DOHH2 (cell line): ENCODE results near the gene ANAPC13.

Source experiments
- H3F3A ChIP-seq: fragments of 200-600 bp; sonication (generic), shearing (Covaris generic); 2 replicates; pipeline ENCODE4 v1.6.0; 2016; ENCODE audit warnings: antibody characterized with exemption, mild to moderate bottlenecking; ENCODE audit not compliant: control insufficient read depth, insufficient read depth
- H3K27ac ChIP-seq: fragments of 200-600 bp; sonication (generic); 2 replicates; pipeline ENCODE4 v1.5.1; 2014; ENCODE audit warnings: low read depth, mild to moderate bottlenecking, low read length, moderate library complexity
- H3K27me3 ChIP-seq: fragments of 200-600 bp; sonication (generic); 2 replicates; pipeline ENCODE4 v1.6.1; 2014; ENCODE audit warnings: mild to moderate bottlenecking, low read length, mixed read lengths; ENCODE audit not compliant: control insufficient read depth
- H3K36me3 ChIP-seq: fragments of 200-600 bp; sonication (generic); 2 replicates; pipeline ENCODE4 v1.6.1; 2014; ENCODE audit warnings: mild to moderate bottlenecking, low read length, moderate library complexity, mixed read lengths; ENCODE audit not compliant: control insufficient read depth
- H3K4me1 ChIP-seq: fragments of 200-600 bp; sonication (generic); 2 replicates; pipeline ENCODE4 v1.6.1; 2014; ENCODE audit warnings: mild to moderate bottlenecking, low read length, mixed read lengths; ENCODE audit not compliant: control insufficient read depth
- H3K4me2 ChIP-seq: fragments of 200-600 bp; sonication (generic); 2 replicates; pipeline ENCODE4 v1.6.0; 2014; ENCODE audit warnings: mild to moderate bottlenecking, low read length, moderate library complexity
- H3K4me3 ChIP-seq: fragments of 200-600 bp; sonication (generic); 2 replicates; pipeline ENCODE4 v1.5.1; 2014; ENCODE audit warnings: mild to moderate bottlenecking, low read length, mixed read lengths
- H3K79me2 ChIP-seq: fragments of 200-600 bp; sonication (generic); 2 replicates; pipeline ENCODE4 v1.6.1; 2014; ENCODE audit warnings: mild to moderate bottlenecking, low read length, mixed read lengths; ENCODE audit not compliant: control insufficient read depth
- H3K9me2 ChIP-seq: fragments of 200-600 bp; sonication (generic); replicated peaks from 2 replicates; pipeline ENCODE4 v1.6.1; 2014; ENCODE audit warnings: mild to moderate bottlenecking, low read length, mixed read lengths; ENCODE audit not compliant: control insufficient read depth
- H3K9me3 ChIP-seq: fragments of 200-600 bp; sonication (generic); 2 replicates; pipeline ENCODE4 v1.6.1; 2014; ENCODE audit warnings: antibody characterized with exemption, low read length, mixed read lengths; ENCODE audit not compliant: control insufficient read depth, insufficient read depth
- H4K20me1 ChIP-seq: fragments of 200-600 bp; sonication (generic); 2 replicates; pipeline ENCODE4 v1.6.0; 2014; ENCODE audit warnings: low read depth, mild to moderate bottlenecking, antibody characterized with exemption, low read length, moderate library complexity; ENCODE audit not compliant: control insufficient read depth, insufficient read depth
- CTCF ChIP-seq: fragments of 200-600 bp; sonication (generic); IDR thresholded peaks from one replicate; pipeline ENCODE4 v1.5.1; 2014; ENCODE audit warnings: antibody characterized with exemption, mild to moderate bottlenecking, low read depth, low read length; ENCODE audit not compliant: poor library complexity, severe bottlenecking
- EZH2phosphoT487 ChIP-seq: fragments of 200-600 bp; sonication (generic); IDR thresholded peaks from 2 replicates; pipeline ENCODE4 v1.6.1; 2017; ENCODE audit warnings: borderline replicate concordance, mild to moderate bottlenecking, antibody characterized with exemption, low read length, moderate library complexity, mixed read lengths

ANAPC13 gene

GRCh38 chr3:134525293-134525692, 39.5 kb upstream of the ANAPC13 start:
- Histone ChIP-seq H3K27ac (no peak overlapping the region), H3K4me1 (no peaks in the 10 kb centered on the region), H3K9me2 (no peaks in the 10 kb centered on the region), H3K27me3 (no peaks in the 10 kb centered on the region), H3K79me2 (peaks cover 68% of the 10 kb centered on the region), H4K20me1 (no peaks in the 10 kb centered on the region), H3K4me2 (no peak overlapping the region), H3K36me3 (peaks cover 19% of the 10 kb centered on the region), H3K9me3 (peaks cover 18% of the 10 kb centered on the region; the same call in 1 of the 2 replicates), H3K4me3 (no peak overlapping the region), H3F3A (no peaks in the 10 kb centered on the region)
- TF ChIP-seq CTCF: no peak
- TF ChIP-seq EZH2phosphoT487: no peak

- no peaks in the 10 kb centered on the region for H3K4me1 ChIP-seq
- no peak for TF ChIP-seq EZH2phosphoT487
- no peak for TF ChIP-seq CTCF
- H3K9me2 ChIP-seq: no peaks in the 10 kb centered on the region
These were observed 36.8 kb upstream of the ANAPC13 start for GRCh38 chr3:134522541-134522940.

GRCh38 chr3:134517791-134518190, 32.0 kb upstream of the ANAPC13 start:
- Histone ChIP-seq H3K4me3 (no peak overlapping the region), H3K27ac (no peak overlapping the region), H4K20me1 (no peaks in the 10 kb centered on the region), H3K9me3 (peaks cover 6% of the 10 kb centered on the region; the same call in 1 of the 2 replicates), H3K9me2 (no peaks in the 10 kb centered on the region), H3K79me2 (peaks cover 10% of the 10 kb centered on the region), H3K36me3 (peaks cover 51% of the 10 kb centered on the region), H3K4me1 (no peaks in the 10 kb centered on the region), H3F3A (no peaks in the 10 kb centered on the region), H3K4me2 (no peak overlapping the region), H3K27me3 (no peaks in the 10 kb centered on the region)
- no peak for TF ChIP-seq EZH2phosphoT487
- no peak for TF ChIP-seq CTCF

More at GRCh38 chr3:134522541-134522940, 36.8 kb upstream of the ANAPC13 start:
- Histone ChIP-seq H3K27ac (no peak overlapping the region), H4K20me1 (no peaks in the 10 kb centered on the region), H3K4me2 (no peak overlapping the region), H3K79me2 (peaks cover 57% of the 10 kb centered on the region), H3F3A (no peaks in the 10 kb centered on the region), H3K27me3 (no peaks in the 10 kb centered on the region), H3K9me3 (peaks cover 21% of the 10 kb centered on the region; the same call in 1 of the 2 replicates), H3K36me3 (peaks cover 29% of the 10 kb centered on the region), H3K4me3 (no peak overlapping the region)

- peaks cover 53% of the 10 kb centered on the region for H3K36me3 ChIP-seq
- no peak overlapping the region for H3K27ac ChIP-seq
- H4K20me1 ChIP-seq: no peaks in the 10 kb centered on the region
- H3F3A ChIP-seq: no peaks in the 10 kb centered on the region
- TF ChIP-seq CTCF (no peak), EZH2phosphoT487 (no peak)
- peaks cover 3% of the 10 kb centered on the region; the same call in 1 of the 2 replicates for H3K9me3 ChIP-seq
- H3K4me3 ChIP-seq: no peak overlapping the region
- H3K4me1 ChIP-seq: no peaks in the 10 kb centered on the region
- H3K27me3 ChIP-seq: no peaks in the 10 kb centered on the region
- no peak overlapping the region for H3K4me2 ChIP-seq
- H3K79me2 ChIP-seq: peaks cover 3% of the 10 kb centered on the region
- H3K9me2 ChIP-seq: no peaks in the 10 kb centered on the region
These were observed 31.1 kb upstream of the ANAPC13 start for GRCh38 chr3:134516905-134517304.
